ENCODE measurements around the gene AMER3.
A peak's percentile ranks its signal among the peaks of the same experiment; 100 is the strongest.
"Not testable (repeated sequence)": the region's sequence is repeated elsewhere in the genome, so short reads cannot be mapped to it uniquely, and the experiment has no call there.

The AMER3 gene

GRCh38 chr2:130755256-130756052, at the start of gene AMER3:
Gene AMER3, plus strand, starts transcription at chr2:130755540. Its CDS starts 6,533 bp downstream, at chr2:130762073.
- intact Hi-C loops (cut with DNase I) = no loop called here
- DNase-seq = peak in 38 of 42 donors; percentile 9 to 77 (median 42)

- DNase-seq; intact Hi-C loops (cut with DNase I): not testable (repeated sequence)
These were observed 40.5 kb upstream of the AMER3 start for GRCh38 chr2:130714795-130715194.

GRCh38 chr2:130720036-130720435, 35.3 kb upstream of the AMER3 start:
- intact Hi-C loops (cut with DNase I) = no loop called here
- no peak for DNase-seq

- intact Hi-C loops (cut with DNase I) = no loop called here
- no peak for DNase-seq
These were observed 34.8 kb upstream of the AMER3 start for GRCh38 chr2:130720528-130720927.

GRCh38 chr2:130724455-130724854, 30.9 kb upstream of the AMER3 start:
- intact Hi-C loops (cut with DNase I) = no loop called here
- DNase-seq = no peak

GRCh38 chr2:130726614-130727180, 28.6 kb upstream of the AMER3 start:
- intact Hi-C loops (cut with DNase I) = no loop called here
- DNase-seq = peak in 1 of 42 donors; percentile 23

- intact Hi-C loops (cut with DNase I) = no loop called here
- DNase-seq = peak; percentile 66 to 94 (median 84)
These were observed 27.9 kb upstream of the AMER3 start for GRCh38 chr2:130727286-130727924.

GRCh38 chr2:130728007-130728454, 27.3 kb upstream of the AMER3 start:
- intact Hi-C loops (cut with DNase I) = no loop called here
- no peak for DNase-seq

GRCh38 chr2:130728549-130729316, 26.6 kb upstream of the AMER3 start, which contains the start of gene GPR148:
Gene GPR148, plus strand, starts transcription at chr2:130729070. Its CDS starts 82 bp downstream, at chr2:130729152.
- DNase-seq = no peak
- intact Hi-C loops (cut with DNase I) = no loop called here

GRCh38 chr2:130729322-130730299, 25.7 kb upstream of the AMER3 start:
- no peak for DNase-seq
- intact Hi-C loops (cut with DNase I) = no loop called here

GRCh38 chr2:130732257-130732656, 23.1 kb upstream of the AMER3 start:
- DNase-seq; intact Hi-C loops (cut with DNase I): not testable (repeated sequence)

GRCh38 chr2:130735200-130735599, 20.1 kb upstream of the AMER3 start:
- no peak for DNase-seq
- intact Hi-C loops (cut with DNase I) = no loop called here

GRCh38 chr2:130736487-130736886, 18.9 kb upstream of the AMER3 start:
- intact Hi-C loops (cut with DNase I) = no loop called here
- peak in 1 of 42 donors; percentile 49 for DNase-seq

GRCh38 chr2:130737592-130737991, 17.7 kb upstream of the AMER3 start:
- intact Hi-C loops (cut with DNase I) = no loop called here
- no peak for DNase-seq

- DNase-seq = peak in 1 of 42 donors; percentile 37
- intact Hi-C loops (cut with DNase I) = no loop called here
These were observed 14.7 kb upstream of the AMER3 start for GRCh38 chr2:130740671-130741070.

- intact Hi-C loops (cut with DNase I) = no loop called here
- no peak for DNase-seq
These were observed 12.1 kb upstream of the AMER3 start for GRCh38 chr2:130743278-130743677.

- DNase-seq = peak in 2 of 42 donors; percentile 12 to 30
- intact Hi-C loops (cut with DNase I) = no loop called here
These were observed 10.8 kb upstream of the AMER3 start for GRCh38 chr2:130744287-130745117.
